WTC11 (cell line): ENCODE data around the gene MRPS23. TPM values are rescaled to one million over a fixed set of nuclear protein-coding genes. Genes with fewer than 3 reads are reported as not detected.

Source experiments
- ATAC-seq: fragments of 200-7000 bp; cut with Tn5 transposase; 2 replicates; pipeline ENCODE4 v1.10.0; 2021; ENCODE audit warnings: mild to moderate bottlenecking, moderate library complexity
- CTCF ChIA-PET: fragments of 300-600 bp; sonication (Branson Sonifier 250); formaldehyde crosslinking; loops from one replicate; lab custom pipeline; 2021; ENCODE audit warnings: antibody characterized with exemption; lab: Charles Lee
- POLR2A ChIA-PET: fragments of 350-600 bp; sonication (Branson Sonifier 250); formaldehyde crosslinking; loops from one replicate; lab custom pipeline; 2021; ENCODE audit warnings: antibody characterized with exemption; lab: Charles Lee
- DNase-seq: peaks from one replicate; pipeline ENCODE4 v3.0.0; 2021; ENCODE audit warnings: low spot score
- H3K27ac Mint-ChIP-seq: 2 replicates; pipeline ENCODE4 v1.8.0; 2021; ENCODE audit warnings: mixed read lengths
- H3K27me3 Mint-ChIP-seq: 2 replicates; pipeline ENCODE4 v1.8.0; 2021; ENCODE audit warnings: low read depth, mild to moderate bottlenecking, moderate library complexity, mixed read lengths
- H3K36me3 Mint-ChIP-seq: 2 replicates; pipeline ENCODE4 v1.8.0; 2021; ENCODE audit warnings: mixed read lengths
- H3K4me1 Mint-ChIP-seq: 2 replicates; pipeline ENCODE4 v1.8.0; 2022; ENCODE audit warnings: mixed read lengths
- H3K4me3 Mint-ChIP-seq: 2 replicates; pipeline ENCODE4 v1.8.0; 2021; ENCODE audit warnings: mild to moderate bottlenecking, moderate library complexity, mixed read lengths
- H3K9me3 Mint-ChIP-seq: 2 replicates; pipeline ENCODE4 v1.8.0; 2021; ENCODE audit warnings: mixed read lengths
- AFF4 ChIP-seq: sonication (generic); formaldehyde crosslinking; IDR thresholded peaks from 2 replicates; pipeline ENCODE4 v1.8.1; 2023; ENCODE audit warnings: mild to moderate bottlenecking, missing genetic modification reagents, borderline replicate concordance
- ATF3 ChIP-seq: sonication (generic); formaldehyde crosslinking; conservative IDR thresholded peaks from 2 replicates; pipeline ENCODE4 v1.8.1; 2022; ENCODE audit warnings: mild to moderate bottlenecking, missing genetic modification reagents
- CREM ChIP-seq: sonication (generic); formaldehyde crosslinking; IDR thresholded peaks from 2 replicates; pipeline ENCODE4 v1.8.1; 2022; ENCODE audit warnings: mild to moderate bottlenecking, missing genetic modification reagents, moderate library complexity
- ERG ChIP-seq: fragments of 250-450 bp; sonication (Bioruptor Pico); IDR thresholded peaks from 2 replicates; pipeline ENCODE4 v1.8.0; 2021; ENCODE audit warnings: mild to moderate bottlenecking
- GTF2I ChIP-seq: fragments of 250-450 bp; sonication (Bioruptor Pico); conservative IDR thresholded peaks from 2 replicates; pipeline ENCODE4 v1.4.0; 2021; ENCODE audit warnings: mild to moderate bottlenecking
- JUN ChIP-seq: sonication (generic); formaldehyde crosslinking; IDR thresholded peaks from 2 replicates; pipeline ENCODE4 v1.8.0; 2023; ENCODE audit warnings: mild to moderate bottlenecking, missing genetic modification reagents
- KAT7 ChIP-seq: sonication (generic); formaldehyde crosslinking; IDR thresholded peaks from 2 replicates; pipeline ENCODE4 v1.8.1; 2023; ENCODE audit warnings: missing genetic modification reagents, mild to moderate bottlenecking, borderline replicate concordance
- NFYB ChIP-seq: sonication (generic); formaldehyde crosslinking; conservative IDR thresholded peaks from 2 replicates; pipeline ENCODE4 v1.8.0; 2022; ENCODE audit warnings: low read depth, missing genetic modification reagents
- TEAD4 ChIP-seq: sonication (generic); formaldehyde crosslinking; IDR thresholded peaks from 2 replicates; pipeline ENCODE4 v1.8.0; 2022; ENCODE audit warnings: mild to moderate bottlenecking, missing genetic modification reagents
- ZNF219 ChIP-seq: sonication (generic); formaldehyde crosslinking; IDR thresholded peaks from 2 replicates; pipeline ENCODE4 v1.8.0; 2023; ENCODE audit warnings: missing genetic modification reagents, mild to moderate bottlenecking, borderline replicate concordance
- ZNF512 ChIP-seq: sonication (generic); formaldehyde crosslinking; IDR thresholded peaks from 2 replicates; pipeline ENCODE4 v1.8.1; 2022; ENCODE audit warnings: missing genetic modification reagents, borderline replicate concordance
- total RNA-seq: library from RNA; stranded (reverse); gene quantifications from 3 replicates; pipeline ENCODE4 v1.2.3, GENCODE V29; 2021
- TF ChIP-seq, protein P1 (sequence below): sonication (generic); formaldehyde crosslinking; IDR thresholded peaks from 2 replicates; pipeline ENCODE4 v1.8.1; 2023; ENCODE audit warnings: mild to moderate bottlenecking, missing genetic modification reagents, moderate library complexity
- TF ChIP-seq, protein P2 (sequence below): sonication (generic); formaldehyde crosslinking; IDR thresholded peaks from 2 replicates; pipeline ENCODE4 v1.8.1; 2023; ENCODE audit warnings: mild to moderate bottlenecking, missing genetic modification reagents

Gene MRPS23
- total RNA-seq, 1 experiment from 2014 or later, result 65.3 TPM

DNA sequence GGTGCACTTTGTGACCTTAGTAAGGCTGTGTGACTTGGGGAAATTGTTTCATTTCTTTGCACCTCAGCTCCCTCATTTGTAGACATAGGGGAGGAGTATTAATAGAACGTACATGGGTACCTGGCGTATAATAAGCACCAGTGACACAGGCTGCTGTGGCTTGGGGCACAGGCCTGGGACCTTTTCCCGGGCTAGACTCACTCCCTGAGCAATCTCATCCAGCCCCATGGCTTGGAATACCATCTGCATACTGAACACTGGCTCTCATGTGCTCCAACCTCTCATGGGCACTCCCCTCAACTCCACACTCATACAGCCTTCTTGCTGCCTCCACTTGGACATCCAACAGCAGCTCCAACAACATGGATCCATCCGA lies 41.0 kb upstream of the MRPS23 start:
- DNase-seq (no peak), ATAC-seq (no peak)
- H3K36me3 Mint-ChIP-seq, result no peaks in the 10 kb centered on the region
- TF ChIP-seq ZNF219 (CRISPR knock-in tag) (no peak), TEAD4 (CRISPR knock-in tag) (no peak), ERG (CRISPR knock-in tag) (no peak)
- H3K4me3 Mint-ChIP-seq, result no peak overlapping the region
- CTCF ChIA-PET, result interaction anchor here (0.6 to 3.0 kb wide), 4 partner anchors 10 to 65 kb away, joined by 3 to 11 read pairs (median 4); partner anchors contain the start of gene CUEDC1
- H3K9me3 Mint-ChIP-seq, result no peaks in the 10 kb centered on the region
- POLR2A ChIA-PET, result interaction anchor here (0.6 kb wide), 1 partner anchor 1188 kb away, joined by 3 read pairs; no protein-coding TSS in a partner anchor
- peaks cover 18% of the 10 kb centered on the region for H3K4me1 Mint-ChIP-seq
- no peak overlapping the region for H3K27ac Mint-ChIP-seq
- H3K27me3 Mint-ChIP-seq, result no peaks in the 10 kb centered on the region

GRCh38 chr17:57889892-57890856 lies 40.3 kb upstream of the MRPS23 start:
- no peak overlapping the region for H3K4me3 Mint-ChIP-seq
- POLR2A ChIA-PET, result interaction anchor here (0.6 kb wide), 1 partner anchor 1188 kb away, joined by 3 read pairs; no protein-coding TSS in a partner anchor
- H3K27me3 Mint-ChIP-seq, result no peaks in the 10 kb centered on the region
- ATAC-seq (no peak), DNase-seq (no peak)
- CTCF ChIA-PET, result interaction anchor here (1.0 to 3.0 kb wide), 5 partner anchors 9 to 65 kb away, joined by 3 to 11 read pairs (median 4); partner anchors contain the start of gene CUEDC1
- TF ChIP-seq ATF3 (CRISPR knock-in tag) (no peak), KAT7 (CRISPR knock-in tag) (no peak), CREM (CRISPR knock-in tag) (0 out of 2 replicates have a peak, but pooled peaks have one; percentile 26), JUN (CRISPR knock-in tag) (no peak)
- H3K4me1 Mint-ChIP-seq, result peaks cover 18% of the 10 kb centered on the region
- no peaks in the 10 kb centered on the region for H3K9me3 Mint-ChIP-seq
- no peaks in the 10 kb centered on the region for H3K36me3 Mint-ChIP-seq
- no peak overlapping the region for H3K27ac Mint-ChIP-seq

DNA sequence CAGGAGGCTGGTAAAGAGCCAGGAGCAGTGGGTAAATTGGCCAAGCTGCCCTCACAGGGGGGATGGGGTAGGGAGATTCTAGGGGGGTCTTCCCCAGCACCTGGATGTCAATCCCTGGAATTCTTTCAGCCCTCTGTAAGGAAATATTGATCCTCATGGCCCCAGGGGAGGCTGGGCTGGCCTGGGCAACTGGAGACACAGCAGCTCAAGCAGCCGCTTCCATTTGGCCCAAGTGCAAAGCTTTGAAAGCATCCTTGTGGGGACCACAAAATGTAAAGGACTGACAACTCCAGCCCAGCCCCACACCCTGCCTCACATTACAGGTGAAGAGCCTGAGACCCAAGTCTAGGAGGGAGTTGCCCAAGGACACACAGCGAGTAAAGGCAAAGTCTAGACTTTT lies 39.4 kb upstream of the MRPS23 start:
- ChIA-PET POLR2A (interaction anchor here (0.5 kb wide), 1 partner anchor 12 kb away, joined by 7 read pairs; no protein-coding TSS in a partner anchor), CTCF (interaction anchor here (1.0 to 3.0 kb wide), 3 partner anchors 14 to 66 kb away, joined by 3 to 11 read pairs (median 4); partner anchors contain the start of gene CUEDC1)
- no peaks in the 10 kb centered on the region for H3K9me3 Mint-ChIP-seq
- no peaks in the 10 kb centered on the region for H3K36me3 Mint-ChIP-seq
- TF ChIP-seq, protein P1, sequence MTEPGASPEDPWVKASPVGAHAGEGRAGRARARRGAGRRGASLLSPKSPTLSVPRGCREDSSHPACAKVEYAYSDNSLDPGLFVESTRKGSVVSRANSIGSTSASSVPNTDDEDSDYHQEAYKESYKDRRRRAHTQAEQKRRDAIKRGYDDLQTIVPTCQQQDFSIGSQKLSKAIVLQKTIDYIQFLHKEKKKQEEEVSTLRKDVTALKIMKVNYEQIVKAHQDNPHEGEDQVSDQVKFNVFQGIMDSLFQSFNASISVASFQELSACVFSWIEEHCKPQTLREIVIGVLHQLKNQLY (CRISPR knock-in tag), result no peak
- H3K4me1 Mint-ChIP-seq, result peaks cover 18% of the 10 kb centered on the region
- no peaks in the 10 kb centered on the region for H3K27me3 Mint-ChIP-seq
- H3K4me3 Mint-ChIP-seq, result no peak overlapping the region
- no peak overlapping the region for H3K27ac Mint-ChIP-seq
- DNase-seq (no peak), ATAC-seq (no peak)

DNA sequence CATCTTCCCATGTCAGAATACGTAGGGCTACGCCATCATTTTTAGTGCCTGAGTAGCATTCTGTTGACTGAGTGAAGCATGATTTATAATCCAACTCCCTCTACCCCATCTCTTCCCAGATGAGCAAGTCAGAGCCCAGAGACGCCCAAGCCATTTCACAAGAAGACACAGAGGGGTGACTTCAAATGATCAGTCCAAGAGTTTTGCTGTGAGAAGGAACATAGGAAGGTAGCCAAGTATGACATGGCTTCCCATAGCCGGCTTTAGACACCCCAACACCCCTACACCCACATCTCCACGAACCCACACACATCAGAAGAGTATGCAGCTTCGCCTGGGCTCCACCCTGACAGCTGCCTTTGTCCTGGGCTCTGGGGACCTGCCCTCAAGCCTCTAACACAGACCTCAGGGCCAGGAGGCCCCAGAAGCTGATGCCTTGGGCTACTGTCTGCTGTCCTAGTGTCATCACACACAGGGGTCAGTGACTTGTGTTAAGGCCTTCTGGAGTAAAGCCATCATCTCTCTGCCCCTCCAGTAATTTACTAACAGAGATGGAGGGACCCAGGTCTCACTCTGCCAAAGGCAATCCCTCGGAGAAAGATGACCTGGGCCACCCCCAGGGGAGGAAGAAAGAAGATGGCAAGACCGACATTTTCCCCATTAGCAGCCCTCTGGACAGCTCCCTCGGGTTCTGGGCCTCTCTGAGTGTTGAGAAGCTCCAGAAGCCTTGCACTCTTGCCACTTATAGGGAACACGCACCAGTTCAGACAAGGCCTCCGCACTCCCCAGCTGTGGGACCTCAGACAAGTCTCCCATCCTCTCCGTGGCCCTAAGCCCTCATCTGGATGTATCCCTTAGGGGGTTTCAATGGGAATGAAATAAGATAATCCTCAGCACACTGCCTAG lies 38.7 kb upstream of the MRPS23 start:
- no peak overlapping the region for H3K4me3 Mint-ChIP-seq
- H3K27ac Mint-ChIP-seq, result no peak overlapping the region
- POLR2A ChIA-PET, result interaction anchor here (0.5 to 1.1 kb wide), 2 partner anchors 12 to 28 kb away, joined by 4 to 7 read pairs; no protein-coding TSS in a partner anchor
- TF ChIP-seq CREM (CRISPR knock-in tag) (no peak), AFF4 (CRISPR knock-in tag) (no peak), ZNF512 (CRISPR knock-in tag) (no peak), NFYB (CRISPR knock-in tag) (no peak), GTF2I (CRISPR knock-in tag) (no peak)
- TF ChIP-seq, protein P2, sequence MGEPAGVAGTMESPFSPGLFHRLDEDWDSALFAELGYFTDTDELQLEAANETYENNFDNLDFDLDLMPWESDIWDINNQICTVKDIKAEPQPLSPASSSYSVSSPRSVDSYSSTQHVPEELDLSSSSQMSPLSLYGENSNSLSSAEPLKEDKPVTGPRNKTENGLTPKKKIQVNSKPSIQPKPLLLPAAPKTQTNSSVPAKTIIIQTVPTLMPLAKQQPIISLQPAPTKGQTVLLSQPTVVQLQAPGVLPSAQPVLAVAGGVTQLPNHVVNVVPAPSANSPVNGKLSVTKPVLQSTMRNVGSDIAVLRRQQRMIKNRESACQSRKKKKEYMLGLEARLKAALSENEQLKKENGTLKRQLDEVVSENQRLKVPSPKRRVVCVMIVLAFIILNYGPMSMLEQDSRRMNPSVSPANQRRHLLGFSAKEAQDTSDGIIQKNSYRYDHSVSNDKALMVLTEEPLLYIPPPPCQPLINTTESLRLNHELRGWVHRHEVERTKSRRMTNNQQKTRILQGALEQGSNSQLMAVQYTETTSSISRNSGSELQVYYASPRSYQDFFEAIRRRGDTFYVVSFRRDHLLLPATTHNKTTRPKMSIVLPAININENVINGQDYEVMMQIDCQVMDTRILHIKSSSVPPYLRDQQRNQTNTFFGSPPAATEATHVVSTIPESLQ (CRISPR knock-in tag), result no peak
- H3K9me3 Mint-ChIP-seq, result no peaks in the 10 kb centered on the region
- CTCF ChIA-PET, result interaction anchor here (0.7 to 3.0 kb wide), 5 partner anchors 14 to 105 kb away, joined by 3 to 11 read pairs (median 4); partner anchors contain the start of gene CUEDC1
- H3K27me3 Mint-ChIP-seq, result no peaks in the 10 kb centered on the region
- H3K4me1 Mint-ChIP-seq, result peaks cover 16% of the 10 kb centered on the region
- ATAC-seq, result no peak
- no peaks in the 10 kb centered on the region for H3K36me3 Mint-ChIP-seq
- DNase-seq, result no peak
